ENCODE measurements around the gene MEI4. TPM values are rescaled to one million over a fixed set of nuclear protein-coding genes. Genes with fewer than 3 reads are reported as not detected.

Gene MEI4
- total RNA-seq, 4 donors from 2014 or later, result 0.41 TPM; not detected in 3

DNA sequence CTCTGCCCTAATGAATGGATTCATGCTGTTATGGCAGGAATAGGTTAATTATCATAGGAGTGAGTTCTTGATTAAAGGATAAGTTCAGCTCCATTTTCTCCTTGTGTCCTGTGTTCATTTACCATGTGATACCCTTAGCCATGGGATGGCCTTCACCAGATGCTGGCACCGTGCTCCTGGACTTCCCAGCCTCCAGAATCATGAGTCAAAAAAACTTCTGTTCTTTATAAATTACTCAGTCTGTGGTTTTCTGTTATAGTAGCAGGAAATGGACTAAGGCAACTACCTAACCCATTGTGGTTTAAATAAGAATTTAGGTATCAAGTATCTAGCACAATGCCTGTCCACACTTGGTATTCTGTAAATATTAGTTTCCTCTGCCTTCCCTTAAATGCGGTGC lies 223.5 kb downstream of the MEI4 start:
- no peaks in the 10 kb centered on the region for H3K36me3 ChIP-seq
- H3K27ac ChIP-seq, result no peak overlapping the region
- TF ChIP-seq, protein P1, sequence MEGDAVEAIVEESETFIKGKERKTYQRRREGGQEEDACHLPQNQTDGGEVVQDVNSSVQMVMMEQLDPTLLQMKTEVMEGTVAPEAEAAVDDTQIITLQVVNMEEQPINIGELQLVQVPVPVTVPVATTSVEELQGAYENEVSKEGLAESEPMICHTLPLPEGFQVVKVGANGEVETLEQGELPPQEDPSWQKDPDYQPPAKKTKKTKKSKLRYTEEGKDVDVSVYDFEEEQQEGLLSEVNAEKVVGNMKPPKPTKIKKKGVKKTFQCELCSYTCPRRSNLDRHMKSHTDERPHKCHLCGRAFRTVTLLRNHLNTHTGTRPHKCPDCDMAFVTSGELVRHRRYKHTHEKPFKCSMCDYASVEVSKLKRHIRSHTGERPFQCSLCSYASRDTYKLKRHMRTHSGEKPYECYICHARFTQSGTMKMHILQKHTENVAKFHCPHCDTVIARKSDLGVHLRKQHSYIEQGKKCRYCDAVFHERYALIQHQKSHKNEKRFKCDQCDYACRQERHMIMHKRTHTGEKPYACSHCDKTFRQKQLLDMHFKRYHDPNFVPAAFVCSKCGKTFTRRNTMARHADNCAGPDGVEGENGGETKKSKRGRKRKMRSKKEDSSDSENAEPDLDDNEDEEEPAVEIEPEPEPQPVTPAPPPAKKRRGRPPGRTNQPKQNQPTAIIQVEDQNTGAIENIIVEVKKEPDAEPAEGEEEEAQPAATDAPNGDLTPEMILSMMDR (IDR thresholded peaks at IDR 0.05), result no peak
- TF ChIP-seq POLR2A (IDR thresholded peaks at IDR 0.05), result no peak
- intact Hi-C loops (cut with DNase I; ENCODE audit: low total_unique reads), result no loop called here
- H3K27me3 ChIP-seq, result no peaks in the 10 kb centered on the region
- no peaks in the 10 kb centered on the region for H3K4me1 ChIP-seq
- no peak overlapping the region for H3K4me3 ChIP-seq
- H3K9me3 ChIP-seq, result no peaks in the 10 kb centered on the region
- DNase-seq, result no peak

DNA sequence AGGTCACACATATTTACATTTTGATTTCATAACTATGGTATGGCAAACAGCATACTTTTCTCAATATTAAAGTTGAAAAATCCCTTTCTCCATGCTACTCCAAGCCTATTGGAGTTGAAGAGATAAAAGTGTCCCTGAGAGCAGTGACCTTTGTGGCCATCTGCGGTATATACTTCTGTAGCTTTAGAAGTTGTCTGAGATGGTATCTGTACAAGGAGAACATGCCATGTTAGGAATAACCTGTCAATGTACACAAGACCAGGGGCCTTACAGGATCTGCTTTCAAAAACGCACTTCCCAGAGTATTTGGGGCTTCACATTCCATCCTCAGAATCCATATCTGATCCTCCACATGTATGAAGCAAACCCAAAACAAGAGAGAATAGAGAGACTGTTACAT lies 226.7 kb downstream of the MEI4 start:
- no peaks in the 10 kb centered on the region for H3K4me1 ChIP-seq
- no peaks in the 10 kb centered on the region for H3K9me3 ChIP-seq
- DNase-seq, result no peak
- intact Hi-C loops (cut with DNase I; ENCODE audit: low total_unique reads), result no loop called here
- no peaks in the 10 kb centered on the region for H3K27me3 ChIP-seq
- no peak overlapping the region for H3K27ac ChIP-seq
- TF ChIP-seq POLR2A (IDR thresholded peaks at IDR 0.05), result no peak
- TF ChIP-seq, protein P1 (IDR thresholded peaks at IDR 0.05), result no peak
- H3K36me3 ChIP-seq, result no peaks in the 10 kb centered on the region
- no peak overlapping the region for H3K4me3 ChIP-seq

DNA sequence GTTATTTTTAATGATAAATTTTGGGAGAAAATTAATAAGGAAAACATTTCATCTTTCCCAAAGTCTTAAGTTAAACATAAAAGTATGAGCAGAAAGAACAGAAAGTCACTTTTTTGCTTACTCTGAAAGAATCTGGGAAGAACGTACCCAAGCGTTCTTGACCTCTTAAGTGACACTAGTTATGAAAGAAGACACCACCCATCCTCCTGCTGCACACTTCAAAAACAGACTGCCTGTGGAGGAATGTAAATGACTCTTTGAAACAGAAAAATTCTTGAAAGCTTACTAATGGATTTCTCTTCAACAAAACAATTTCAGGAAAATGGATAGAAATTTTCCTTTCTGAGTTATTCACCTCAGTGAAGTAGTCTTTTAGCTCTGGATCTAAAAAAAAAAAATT lies 227.7 kb downstream of the MEI4 start:
- intact Hi-C loops (cut with DNase I; ENCODE audit: low total_unique reads), result no loop called here
- H3K27ac ChIP-seq, result no peak overlapping the region
- no peaks in the 10 kb centered on the region for H3K4me1 ChIP-seq
- TF ChIP-seq, protein P1 (IDR thresholded peaks at IDR 0.05), result no peak
- TF ChIP-seq POLR2A (IDR thresholded peaks at IDR 0.05), result no peak
- no peaks in the 10 kb centered on the region for H3K36me3 ChIP-seq
- H3K9me3 ChIP-seq, result no peaks in the 10 kb centered on the region
- H3K27me3 ChIP-seq, result no peaks in the 10 kb centered on the region
- no peak overlapping the region for H3K4me3 ChIP-seq
- no peak for DNase-seq

DNA sequence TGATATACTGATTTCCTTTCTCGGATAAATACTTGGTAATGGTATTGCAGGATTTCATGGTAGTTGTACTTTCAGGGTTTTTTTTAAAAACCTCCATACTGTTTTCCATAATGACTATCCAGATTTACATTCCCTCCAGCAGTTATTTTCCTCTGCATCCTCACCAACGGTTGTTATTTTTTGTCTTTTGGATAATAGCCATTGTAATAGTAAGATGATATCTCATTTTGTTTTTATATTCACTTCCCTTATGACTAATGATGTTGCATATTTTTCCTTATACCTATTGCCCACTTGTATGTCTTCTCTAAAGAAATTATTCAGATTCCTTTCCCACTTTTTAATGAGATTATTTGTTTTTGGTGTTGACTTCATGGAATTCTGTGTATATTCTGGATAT lies 231.0 kb downstream of the MEI4 start:
- H3K27me3 ChIP-seq, result no peaks in the 10 kb centered on the region
- no peaks in the 10 kb centered on the region for H3K36me3 ChIP-seq
- H3K4me3 ChIP-seq, result no peak overlapping the region
- no peaks in the 10 kb centered on the region for H3K9me3 ChIP-seq
- TF ChIP-seq, protein P1 (IDR thresholded peaks at IDR 0.05), result no peak
- TF ChIP-seq POLR2A (IDR thresholded peaks at IDR 0.05), result no peak
- no peaks in the 10 kb centered on the region for H3K4me1 ChIP-seq
- intact Hi-C loops (cut with DNase I; ENCODE audit: low total_unique reads), result no loop called here
- H3K27ac ChIP-seq, result no peak overlapping the region
- no peak for DNase-seq

DNA sequence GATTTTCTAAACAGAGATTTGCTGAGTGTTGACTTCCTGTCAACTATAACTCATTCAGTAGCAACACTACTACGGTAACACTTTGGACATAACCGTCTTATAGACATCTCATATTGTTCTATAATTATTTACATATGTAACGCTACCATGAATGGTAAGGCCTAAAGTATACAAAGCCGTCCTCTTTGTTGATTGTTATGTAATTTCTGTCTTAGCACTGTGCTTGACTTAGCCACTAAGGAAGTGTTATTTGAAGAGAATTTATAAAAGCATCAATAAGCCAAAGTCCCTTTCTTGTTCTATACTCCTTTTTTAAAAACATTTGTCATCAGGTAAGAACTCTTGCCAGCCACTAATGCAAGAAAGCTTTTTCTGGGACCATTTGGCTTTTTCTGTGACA lies 240.6 kb downstream of the MEI4 start:
- H3K4me3 ChIP-seq, result no peak overlapping the region
- DNase-seq, result no peak
- no peaks in the 10 kb centered on the region for H3K9me3 ChIP-seq
- no peak overlapping the region for H3K27ac ChIP-seq
- H3K27me3 ChIP-seq, result no peaks in the 10 kb centered on the region
- no peaks in the 10 kb centered on the region for H3K36me3 ChIP-seq
- intact Hi-C loops (cut with DNase I; ENCODE audit: low total_unique reads), result no loop called here
- no peaks in the 10 kb centered on the region for H3K4me1 ChIP-seq
- TF ChIP-seq, protein P1 (IDR thresholded peaks at IDR 0.05), result no peak
- no peak for TF ChIP-seq POLR2A (IDR thresholded peaks at IDR 0.05)
